HCT116 (cell line): ENCODE measurements around the gene CACNA1C. TPM values are rescaled to one million over a fixed set of nuclear protein-coding genes. Genes with fewer than 3 reads are reported as not detected.

ENCODE experiments used
- ATAC-seq: fragments of 200-7000 bp; cut with Tn5 transposase; 2 replicates; pipeline ENCODE4 v1.9.1; 2020; ENCODE audit warnings: mild to moderate bottlenecking, moderate library complexity
- BruUV-seq: library from RNA; stranded (reverse); fragments of 400-500 nt; replicated peaks from 2 replicates; lab custom pipeline; 2021; lab: Mats Ljungman, UMichigan
- CTCF ChIA-PET: fragments of 300-600 bp; sonication (Branson Sonifier 250); formaldehyde crosslinking; loops from one replicate; lab custom pipeline; 2021; ENCODE audit warnings: antibody characterized with exemption; lab: Charles Lee
- POLR2A ChIA-PET: fragments of 300-600, 350-600 bp; sonication (Branson Sonifier 250); formaldehyde crosslinking; loops from one replicate; lab custom pipeline; 2021; ENCODE audit warnings: antibody characterized with exemption; lab: Charles Lee
- RAD21 ChIA-PET, 2 experiments: fragments of 300-600 bp; sonication (Branson Sonifier 250); formaldehyde crosslinking; loops; one replicate each; lab custom pipeline; 2023; ENCODE audit warnings: low total read pairs in 2 of 2; ENCODE audit not compliant: uncharacterized antibody in 2 of 2, unreplicated experiment in 2 of 2, low non-redundant PET in 1 of 2; lab: Charles Lee
- DNase-seq: peaks from one replicate; pipeline ENCODE4 v3.0.0-alpha.2; 2010; ENCODE audit warnings: low read depth, low spot score
- H2AFZ ChIP-seq: fragments of 200-600 bp; shearing (Covaris generic), sonication (generic); 2 replicates; pipeline ENCODE4 v1.6.1; 2017; ENCODE audit warnings: low read depth, mixed run types, mixed read lengths, antibody characterized with exemption, low read length; ENCODE audit not compliant: poor library complexity, severe bottlenecking
- H3K27ac ChIP-seq: 2 replicates; pipeline ENCODE4 v1.5.1; 2012; ENCODE audit warnings: low read depth, low read length
- H3K27me3 ChIP-seq: fragments of 200-600 bp; sonication (generic); 2 replicates; pipeline ENCODE4 v1.6.1; 2016; ENCODE audit warnings: mixed run types, low read length, mixed read lengths; ENCODE audit not compliant: insufficient read depth
- H3K36me3 ChIP-seq, 2 experiments: fragments of 200-500 bp in 1 of 2; fragments of 200-600 bp in 1 of 2; sonication (Bioruptor generic) in 1 of 2; sonication (generic) in 1 of 2; 2 replicates each; pipeline versions ENCODE4 v1.5.1 to v1.6.1; 2014 to 2016; ENCODE audit warnings: low read length in 2 of 2, inconsistent platforms in 1 of 2, mixed read lengths in 1 of 2, mixed run types in 1 of 2; ENCODE audit not compliant: insufficient read depth in 2 of 2, control insufficient read depth in 1 of 2
- H3K4me1 ChIP-seq, 2 experiments: fragments of 200-600 bp in 1 of 2; sonication (generic) in 1 of 2; 2 replicates each; pipeline versions ENCODE4 v1.5.1 to v1.6.1; 2012 to 2017; ENCODE audit warnings: low read length in 2 of 2, inconsistent platforms in 1 of 2, mild to moderate bottlenecking in 1 of 2, mixed read lengths in 1 of 2, mixed run types in 1 of 2, moderate library complexity in 1 of 2; ENCODE audit not compliant: insufficient read depth in 2 of 2, control insufficient read depth in 1 of 2
- H3K4me2 ChIP-seq: fragments of 200-600 bp; sonication (generic); 2 replicates; pipeline ENCODE4 v1.6.1; 2017; ENCODE audit warnings: mixed run types, low read length, mixed read lengths
- H3K4me3 ChIP-seq, 2 experiments: fragments of 200-600 bp in 1 of 2; sonication (generic) in 1 of 2; replicated peaks in 1 of 2; 2 replicates each; pipeline ENCODE4 v1.5.1; 2011 to 2016; ENCODE audit warnings: low read length in 2 of 2, control low read depth in 1 of 2, low read depth in 1 of 2, mild to moderate bottlenecking in 1 of 2, mixed read lengths in 1 of 2, mixed run types in 1 of 2
- H3K79me2 ChIP-seq: fragments of 200-600 bp; sonication (generic); 2 replicates; pipeline ENCODE4 v1.6.1; 2017; ENCODE audit warnings: mild to moderate bottlenecking, mixed run types, low read length, moderate library complexity, mixed read lengths; ENCODE audit not compliant: insufficient read depth
- H3K9ac ChIP-seq: fragments of 200-600 bp; sonication (generic); 2 replicates; pipeline ENCODE4 v1.6.1; 2016; ENCODE audit warnings: low read length, mixed read lengths
- H3K9me2 ChIP-seq: fragments of 200-600 bp; sonication (generic), shearing (Covaris generic); 2 replicates; pipeline ENCODE4 v1.6.1; 2017; ENCODE audit warnings: mixed run types, mild to moderate bottlenecking, moderate library complexity; ENCODE audit not compliant: insufficient read depth
- H3K9me3 ChIP-seq, 2 experiments: fragments of 200-500 bp in 1 of 2; fragments of 200-600 bp in 1 of 2; sonication (Bioruptor generic) in 1 of 2; sonication (generic) in 1 of 2; 2 replicates each; pipeline ENCODE4 v1.6.1; 2014 to 2017; ENCODE audit warnings: low read length in 2 of 2, mixed read lengths in 2 of 2, inconsistent platforms in 1 of 2, low read depth in 1 of 2, mild to moderate bottlenecking in 1 of 2, mixed run types in 1 of 2, moderate library complexity in 1 of 2; ENCODE audit not compliant: control insufficient read depth in 1 of 2, insufficient read depth in 1 of 2
- H4K20me1 ChIP-seq: fragments of 200-600 bp; sonication (generic), shearing (Covaris generic); 2 replicates; pipeline ENCODE4 v1.6.1; 2017; ENCODE audit warnings: mixed run types, mild to moderate bottlenecking, moderate library complexity; ENCODE audit not compliant: insufficient read depth
- CBX3 ChIP-seq: IDR thresholded peaks from 2 replicates; pipeline ENCODE4 v1.6.1; 2012; ENCODE audit warnings: low read depth
- CEBPB ChIP-seq: IDR thresholded peaks from 2 replicates; pipeline ENCODE4 v1.6.1; 2012; ENCODE audit warnings: low read depth
- EGR1 ChIP-seq: IDR thresholded peaks from 2 replicates; pipeline ENCODE4 v1.6.1; 2012; ENCODE audit warnings: low read depth
- ELF1 ChIP-seq: IDR thresholded peaks from 2 replicates; pipeline ENCODE4 v1.6.1; 2012; ENCODE audit warnings: low read depth, borderline replicate concordance
- EZH2phosphoT487 ChIP-seq: fragments of 200-600 bp; IDR thresholded peaks from 2 replicates; pipeline ENCODE4 v1.6.1; 2018; ENCODE audit warnings: antibody characterized with exemption, borderline replicate concordance
- JUND ChIP-seq: IDR thresholded peaks from 2 replicates; pipeline ENCODE4 v1.6.1; 2012
- POLR2A ChIP-seq: IDR thresholded peaks from 2 replicates; pipeline ENCODE4 v1.7.0; 2011; ENCODE audit warnings: borderline replicate concordance; ENCODE audit not compliant: insufficient read depth, insufficient read length; ENCODE audit errors: extremely low read depth
- POLR2AphosphoS5 ChIP-seq: IDR thresholded peaks from 2 replicates; pipeline ENCODE4 v1.6.1; 2011; ENCODE audit warnings: mild to moderate bottlenecking, low read depth, low read length, moderate library complexity
- RAD21 ChIP-seq: IDR thresholded peaks from 2 replicates; pipeline ENCODE4 v1.6.1; 2012; ENCODE audit warnings: low read depth, mild to moderate bottlenecking
- SIN3A ChIP-seq: IDR thresholded peaks from 2 replicates; pipeline ENCODE4 v1.6.1; 2012; ENCODE audit warnings: low read depth
- TCF7L2 ChIP-seq: IDR thresholded peaks from 2 replicates; pipeline ENCODE4 v1.7.0; 2011; ENCODE audit warnings: borderline replicate concordance, inconsistent platforms; ENCODE audit not compliant: insufficient read depth, insufficient read length; ENCODE audit errors: extremely low read depth
- YY1 ChIP-seq: IDR thresholded peaks from 2 replicates; pipeline ENCODE4 v1.6.1; 2011; ENCODE audit warnings: low read length, low read depth, moderate library complexity, mild to moderate bottlenecking; ENCODE audit not compliant: insufficient replicate concordance; ENCODE audit errors: extremely low read depth
- intact Hi-C: fragments of 100-400 bp; cut with micrococcal nuclease; formaldehyde crosslinking; loops from 2 replicates; pipeline ENCODE4 v1.10.0; 2022
- total RNA-seq: library from RNA; stranded (reverse); gene quantifications from one replicate; pipeline ENCODE4 v1.2.1, GENCODE V29; 2021; ENCODE audit not compliant: unreplicated experiment
- TF ChIP-seq, protein P1 (sequence below): IDR thresholded peaks from 2 replicates; pipeline ENCODE4 v1.6.1; 2011; ENCODE audit warnings: mild to moderate bottlenecking, low read length, moderate library complexity; ENCODE audit not compliant: insufficient replicate concordance; ENCODE audit errors: extremely low read depth
- TF ChIP-seq, protein P2 (sequence below): IDR thresholded peaks from 2 replicates; pipeline ENCODE4 v1.6.1; 2012; ENCODE audit warnings: low read depth

CACNA1C gene
- total RNA-seq, 1 experiment from 2014 or later, result 0.05 TPM

DNA sequence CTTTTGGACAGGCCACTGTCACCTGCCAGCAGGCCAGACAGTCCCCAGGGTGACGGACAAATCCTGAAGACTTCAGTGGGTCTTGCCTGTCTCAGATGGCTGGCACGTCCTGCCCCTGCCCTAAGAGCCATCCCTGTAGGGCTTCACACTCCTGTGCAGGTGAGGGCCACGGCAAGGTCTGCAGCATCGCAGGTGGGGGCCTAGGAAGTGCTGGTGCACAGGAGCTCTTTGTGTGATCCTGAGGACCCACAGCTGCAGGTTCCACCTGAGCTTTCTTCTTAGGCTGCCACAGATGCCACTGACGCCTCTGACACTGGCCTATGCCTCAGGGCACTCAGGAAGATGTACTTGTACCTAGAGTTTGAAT is 633.5 kb downstream of the CACNA1C start:
- no peak overlapping the region for H3K27ac ChIP-seq
- H3K27me3 ChIP-seq, result no peaks in the 10 kb centered on the region
- RAD21 ChIA-PET, result no interaction called here
- no peaks in the 10 kb centered on the region for H3K36me3 ChIP-seq
- CTCF ChIA-PET, result interaction anchor here (1.8 kb wide), 1 partner anchor 98 kb away, joined by 4 read pairs; no protein-coding TSS in a partner anchor
- no peaks in the 10 kb centered on the region for H4K20me1 ChIP-seq
- no peak for TF ChIP-seq POLR2A
- no peak for TF ChIP-seq EGR1
- TF ChIP-seq CEBPB, result no peak
- TF ChIP-seq, protein P1, sequence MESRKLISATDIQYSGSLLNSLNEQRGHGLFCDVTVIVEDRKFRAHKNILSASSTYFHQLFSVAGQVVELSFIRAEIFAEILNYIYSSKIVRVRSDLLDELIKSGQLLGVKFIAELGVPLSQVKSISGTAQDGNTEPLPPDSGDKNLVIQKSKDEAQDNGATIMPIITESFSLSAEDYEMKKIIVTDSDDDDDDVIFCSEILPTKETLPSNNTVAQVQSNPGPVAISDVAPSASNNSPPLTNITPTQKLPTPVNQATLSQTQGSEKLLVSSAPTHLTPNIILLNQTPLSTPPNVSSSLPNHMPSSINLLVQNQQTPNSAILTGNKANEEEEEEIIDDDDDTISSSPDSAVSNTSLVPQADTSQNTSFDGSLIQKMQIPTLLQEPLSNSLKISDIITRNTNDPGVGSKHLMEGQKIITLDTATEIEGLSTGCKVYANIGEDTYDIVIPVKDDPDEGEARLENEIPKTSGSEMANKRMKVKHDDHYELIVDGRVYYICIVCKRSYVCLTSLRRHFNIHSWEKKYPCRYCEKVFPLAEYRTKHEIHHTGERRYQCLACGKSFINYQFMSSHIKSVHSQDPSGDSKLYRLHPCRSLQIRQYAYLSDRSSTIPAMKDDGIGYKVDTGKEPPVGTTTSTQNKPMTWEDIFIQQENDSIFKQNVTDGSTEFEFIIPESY, result no peak
- TF ChIP-seq EZH2phosphoT487, result no peak
- no peak for TF ChIP-seq TCF7L2
- no peak for TF ChIP-seq ELF1
- POLR2A ChIA-PET, result no interaction called here
- H3K9ac ChIP-seq, result no peak overlapping the region
- intact Hi-C loops, result no loop called here
- no peak overlapping the region for H3K4me2 ChIP-seq
- no peaks in the 10 kb centered on the region for H3K4me1 ChIP-seq
- no peaks in the 10 kb centered on the region for H3K9me2 ChIP-seq
- H3K4me3 ChIP-seq, result no peak overlapping the region
- no peak overlapping the region for H2AFZ ChIP-seq
- BruUV-seq, result no TSS peak
- DNase-seq, result no peak
- no peak for ATAC-seq
- H3K9me3 ChIP-seq, result no peaks in the 10 kb centered on the region
- no peaks in the 10 kb centered on the region for H3K79me2 ChIP-seq

DNA sequence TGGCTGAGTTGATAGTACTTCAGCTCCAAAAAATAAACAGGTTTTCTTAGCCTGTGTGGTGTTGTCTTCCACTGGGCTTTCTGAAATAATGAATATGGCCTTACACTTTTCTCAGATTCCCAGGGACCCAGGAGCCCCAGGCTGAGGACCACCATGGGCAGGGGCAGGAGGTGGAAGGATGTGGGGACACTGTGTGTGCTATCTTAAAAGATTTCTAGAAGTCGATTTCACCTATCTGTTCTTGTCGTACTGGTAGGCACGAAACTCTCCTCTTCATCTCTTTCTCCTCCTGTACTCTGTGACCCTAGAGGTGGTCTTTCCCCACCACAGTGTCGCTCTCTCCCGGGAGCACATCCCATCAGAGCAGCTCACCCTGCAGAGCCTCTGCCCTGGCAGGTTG is 634.3 kb downstream of the CACNA1C start:
- CTCF ChIA-PET, result no interaction called here
- Histone ChIP-seq H3K27ac (no peak overlapping the region), H3K4me2 (no peak overlapping the region), H4K20me1 (no peaks in the 10 kb centered on the region), H3K9me2 (no peaks in the 10 kb centered on the region), H2AFZ (no peak overlapping the region), H3K27me3 (0 out of 2 replicates have a peak, but pooled peaks cover 2% of the 10 kb centered on the region), H3K79me2 (no peaks in the 10 kb centered on the region), H3K36me3 (no peaks in the 10 kb centered on the region), H3K9ac (no peak overlapping the region), H3K9me3 (no peaks in the 10 kb centered on the region), H3K4me1 (peaks cover 0 to 8% of the 10 kb centered on the region in 2 experiments; a peak in 2 of 4 replicates), H3K4me3 (no peak overlapping the region)
- intact Hi-C loops, result no loop called here
- DNase-seq (no peak), ATAC-seq (no peak)
- POLR2A ChIA-PET, result no interaction called here
- RAD21 ChIA-PET, result no interaction called here
- no TSS peak for BruUV-seq
- TF ChIP-seq JUND, result no peak
- TF ChIP-seq YY1, result no peak
- TF ChIP-seq, protein P2, sequence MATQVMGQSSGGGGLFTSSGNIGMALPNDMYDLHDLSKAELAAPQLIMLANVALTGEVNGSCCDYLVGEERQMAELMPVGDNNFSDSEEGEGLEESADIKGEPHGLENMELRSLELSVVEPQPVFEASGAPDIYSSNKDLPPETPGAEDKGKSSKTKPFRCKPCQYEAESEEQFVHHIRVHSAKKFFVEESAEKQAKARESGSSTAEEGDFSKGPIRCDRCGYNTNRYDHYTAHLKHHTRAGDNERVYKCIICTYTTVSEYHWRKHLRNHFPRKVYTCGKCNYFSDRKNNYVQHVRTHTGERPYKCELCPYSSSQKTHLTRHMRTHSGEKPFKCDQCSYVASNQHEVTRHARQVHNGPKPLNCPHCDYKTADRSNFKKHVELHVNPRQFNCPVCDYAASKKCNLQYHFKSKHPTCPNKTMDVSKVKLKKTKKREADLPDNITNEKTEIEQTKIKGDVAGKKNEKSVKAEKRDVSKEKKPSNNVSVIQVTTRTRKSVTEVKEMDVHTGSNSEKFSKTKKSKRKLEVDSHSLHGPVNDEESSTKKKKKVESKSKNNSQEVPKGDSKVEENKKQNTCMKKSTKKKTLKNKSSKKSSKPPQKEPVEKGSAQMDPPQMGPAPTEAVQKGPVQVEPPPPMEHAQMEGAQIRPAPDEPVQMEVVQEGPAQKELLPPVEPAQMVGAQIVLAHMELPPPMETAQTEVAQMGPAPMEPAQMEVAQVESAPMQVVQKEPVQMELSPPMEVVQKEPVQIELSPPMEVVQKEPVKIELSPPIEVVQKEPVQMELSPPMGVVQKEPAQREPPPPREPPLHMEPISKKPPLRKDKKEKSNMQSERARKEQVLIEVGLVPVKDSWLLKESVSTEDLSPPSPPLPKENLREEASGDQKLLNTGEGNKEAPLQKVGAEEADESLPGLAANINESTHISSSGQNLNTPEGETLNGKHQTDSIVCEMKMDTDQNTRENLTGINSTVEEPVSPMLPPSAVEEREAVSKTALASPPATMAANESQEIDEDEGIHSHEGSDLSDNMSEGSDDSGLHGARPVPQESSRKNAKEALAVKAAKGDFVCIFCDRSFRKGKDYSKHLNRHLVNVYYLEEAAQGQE, result no peak
- no peak for TF ChIP-seq CBX3
- no peak for TF ChIP-seq ELF1
- TF ChIP-seq SIN3A, result no peak
- TF ChIP-seq EGR1, result no peak
- no peak for TF ChIP-seq POLR2AphosphoS5
- TF ChIP-seq RAD21, result no peak
